ENCODE measurements around the gene NAP1L5. TPM values are rescaled to one million over a fixed set of nuclear protein-coding genes. Genes with fewer than 3 reads are reported as not detected.

The NAP1L5 gene
- total RNA-seq, 1 donor from 2014 or later, result 8.1 TPM

DNA sequence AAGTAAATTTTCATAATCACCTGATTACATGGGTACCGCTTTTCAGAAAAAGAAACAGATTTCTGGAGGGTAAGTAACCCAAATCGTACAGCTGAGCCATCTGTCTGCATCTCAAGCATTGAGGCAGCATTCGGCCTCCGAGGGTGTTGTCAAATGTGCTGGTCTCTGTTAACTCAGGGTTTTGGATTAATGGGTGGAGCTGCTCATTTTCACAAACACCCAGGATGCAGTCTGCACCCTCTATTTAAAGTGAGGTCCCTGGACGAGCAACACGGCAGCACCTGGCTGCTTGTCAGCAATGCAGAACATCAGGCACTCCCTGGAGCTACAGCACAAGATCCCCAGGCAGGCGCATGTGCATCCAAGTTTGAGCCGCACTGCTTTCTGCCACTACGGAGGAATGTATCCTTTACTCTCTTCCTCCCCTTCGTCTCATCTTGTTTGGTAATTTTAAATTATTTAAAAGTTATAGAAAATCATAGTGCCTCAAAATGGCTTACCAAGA is 24.7 kb upstream of the NAP1L5 start:
- DNase-seq (ENCODE audit: low read depth), result no peak

DNA sequence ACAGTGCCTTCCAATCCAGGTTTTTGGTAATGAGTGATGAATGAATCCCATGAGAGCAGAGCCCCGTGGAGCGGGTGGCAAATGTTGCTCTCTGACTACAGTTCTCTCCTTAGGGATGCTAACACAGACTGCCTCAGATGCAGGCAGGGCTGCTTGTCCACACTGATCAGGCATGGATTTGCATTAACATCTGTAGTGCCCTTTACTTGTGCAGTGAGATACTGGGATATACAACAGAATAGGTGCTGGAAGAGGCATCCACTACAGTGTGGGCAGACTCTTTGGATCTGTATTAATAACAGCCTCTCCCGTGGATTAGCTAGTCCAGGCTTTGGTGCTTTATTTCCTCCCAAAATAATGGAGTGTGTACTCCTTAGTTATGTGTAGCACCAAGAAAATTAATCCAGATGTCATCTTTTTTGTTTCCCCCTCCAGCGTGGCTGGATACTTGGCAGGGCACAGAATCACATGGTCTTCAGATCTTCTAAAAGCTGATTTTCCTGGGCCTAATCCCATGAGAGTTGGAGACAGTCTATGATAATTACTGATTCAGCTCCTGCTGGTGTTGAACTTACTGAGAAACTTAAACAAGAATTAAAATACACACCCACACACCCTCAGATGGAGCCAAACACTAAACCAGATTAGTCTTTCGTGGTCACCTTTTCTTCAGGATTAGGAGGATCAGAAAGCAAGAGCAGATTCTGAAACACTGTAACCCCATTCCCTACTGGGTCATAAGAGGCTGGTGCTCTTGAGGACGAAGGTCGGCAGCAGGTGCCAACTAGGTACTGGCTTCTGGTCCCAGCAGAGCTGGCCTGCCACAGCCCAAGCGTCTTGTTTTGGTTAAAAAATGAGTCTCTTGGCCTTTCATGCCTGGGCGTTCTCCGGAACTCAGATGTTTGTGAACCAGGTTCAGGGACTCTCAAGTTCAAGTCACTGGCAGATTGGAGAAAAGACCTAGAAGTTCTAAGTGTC is 23.1 kb upstream of the NAP1L5 start:
- no peak for DNase-seq (ENCODE audit: low read depth)

DNA sequence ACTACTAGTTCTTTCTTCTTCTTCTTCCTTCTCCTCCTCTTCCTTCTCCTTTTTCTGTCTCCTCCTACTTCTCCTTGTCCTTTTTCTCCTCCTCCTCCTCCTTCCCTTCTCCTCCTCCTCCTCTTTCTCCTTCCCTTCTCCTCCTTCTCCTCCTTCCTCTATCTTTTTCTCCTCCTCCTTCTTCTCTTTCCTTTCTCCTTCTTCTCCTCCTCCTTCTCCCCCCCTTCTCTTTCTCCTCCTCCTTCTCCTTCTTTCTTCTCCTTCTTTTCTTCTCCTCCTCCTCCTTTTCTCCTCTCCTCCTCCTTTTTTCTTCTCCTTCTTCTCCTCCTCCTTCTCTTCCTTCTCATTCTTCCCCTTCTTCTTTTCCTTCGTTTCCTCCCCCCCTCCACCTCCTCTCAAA is 21.8 kb upstream of the NAP1L5 start:
- DNase-seq (ENCODE audit: low read depth), result no peak

DNA sequence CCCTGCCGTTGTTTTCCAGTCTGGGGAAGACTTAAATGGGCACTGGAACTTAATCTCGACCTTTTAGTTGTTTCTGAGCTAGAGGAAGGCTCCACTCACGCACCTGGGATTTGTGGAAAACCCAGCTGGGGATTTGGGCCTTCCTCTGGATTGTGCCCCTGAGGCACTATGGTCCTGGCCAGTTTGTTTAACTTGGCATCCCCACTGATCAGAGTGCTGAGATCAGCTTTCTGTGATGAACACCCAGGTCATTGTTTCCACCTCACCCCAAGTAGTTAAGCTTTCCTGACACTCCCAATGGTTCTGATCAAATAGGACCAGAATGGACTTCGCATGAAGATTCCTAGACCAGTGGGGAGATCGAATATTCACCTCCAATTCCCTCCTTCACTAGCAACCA is 20.5 kb upstream of the NAP1L5 start:
- no peak for DNase-seq (ENCODE audit: low read depth)

DNA sequence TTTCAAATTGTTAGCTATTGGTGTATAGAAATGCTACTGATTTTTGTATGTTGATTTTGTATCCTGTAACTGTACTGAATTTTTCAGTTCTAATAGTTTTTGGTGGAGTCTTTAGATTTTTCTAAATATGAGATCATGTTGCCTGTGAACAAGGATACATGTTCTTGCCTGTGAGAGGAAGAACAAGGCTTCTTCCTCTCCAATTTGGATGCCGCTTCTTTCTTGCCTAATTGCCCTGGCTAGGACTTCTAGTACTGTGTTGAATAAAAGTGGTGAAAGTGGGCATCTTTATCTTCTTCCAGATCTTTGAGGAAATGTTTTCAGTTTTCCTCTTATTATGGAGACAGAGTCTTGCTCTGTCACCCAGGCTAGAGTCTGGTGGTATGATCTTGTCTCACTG is 16.2 kb upstream of the NAP1L5 start:
- no peak for DNase-seq (ENCODE audit: low read depth)

DNA sequence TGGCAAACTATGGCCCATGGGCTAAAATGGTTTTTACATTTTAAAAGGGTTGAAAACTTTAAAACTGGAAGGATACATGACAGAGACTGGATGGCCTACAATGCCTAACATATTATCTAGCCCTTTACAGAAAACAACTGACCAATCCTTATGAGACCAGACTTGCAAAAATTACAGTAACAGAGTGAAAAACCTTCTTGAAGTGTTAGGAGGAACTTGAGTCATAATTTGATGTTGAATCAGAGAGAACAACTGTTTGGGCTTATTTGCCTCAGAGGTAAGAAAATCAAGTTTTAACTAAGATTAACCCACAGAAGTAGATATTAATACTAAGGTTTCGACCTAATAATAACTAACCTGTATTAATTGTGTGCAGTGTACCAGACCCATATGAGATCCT is 12.4 kb upstream of the NAP1L5 start:
- peak; percentile 31 for DNase-seq (ENCODE audit: low read depth)

DNA sequence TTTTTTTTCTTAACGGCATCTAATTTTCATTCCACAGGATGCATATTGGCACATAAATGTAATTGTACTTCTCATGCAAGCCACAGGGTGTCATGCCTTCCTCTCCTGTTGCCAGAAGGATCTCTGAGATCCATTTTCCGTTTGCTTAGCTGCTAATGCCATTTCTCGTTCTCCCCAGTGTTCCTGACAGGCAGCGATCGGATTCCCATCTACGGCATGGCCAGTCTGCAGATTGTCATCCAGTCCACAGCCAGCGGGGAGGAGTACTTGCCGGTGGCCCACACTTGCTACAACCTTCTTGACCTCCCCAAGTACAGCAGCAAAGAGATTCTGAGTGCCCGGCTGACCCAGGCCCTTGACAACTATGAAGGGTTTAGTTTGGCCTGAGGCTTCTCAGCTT is 8.9 kb upstream of the NAP1L5 start:
- DNase-seq (ENCODE audit: low read depth), result peak; percentile 67

DNA sequence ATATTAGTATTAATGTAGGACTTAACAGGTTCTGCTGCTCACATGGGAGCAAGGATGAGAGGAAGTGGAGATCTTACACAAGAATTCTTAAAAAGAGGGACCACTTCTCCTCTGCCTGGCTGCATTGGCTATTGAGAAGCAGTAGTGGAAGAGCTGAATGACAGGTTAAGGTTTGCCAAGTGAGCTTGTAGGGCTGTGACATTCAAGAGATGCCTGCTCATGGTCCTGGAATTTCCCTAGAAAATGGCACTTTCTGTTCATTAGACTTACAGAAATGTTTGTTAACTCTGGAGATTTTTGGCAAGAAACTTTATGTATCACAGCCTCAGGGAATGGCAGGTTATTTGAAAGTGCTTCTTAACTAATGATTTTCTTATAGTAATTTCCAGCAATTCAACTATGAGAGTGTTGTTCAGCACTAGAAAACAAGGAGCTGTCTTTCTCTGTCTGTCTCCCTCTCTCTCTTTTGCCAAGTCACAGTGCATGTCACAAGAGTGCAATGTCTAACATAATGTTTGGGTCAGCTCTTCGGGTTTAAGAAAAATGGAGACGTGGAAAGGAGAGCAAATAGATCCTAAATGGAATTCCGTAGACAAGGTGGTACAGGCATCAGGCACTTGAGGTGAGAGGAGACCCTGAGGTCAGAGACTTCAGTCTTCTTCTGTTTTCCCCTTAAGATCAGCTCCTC is 8.3 kb upstream of the NAP1L5 start:
- peak; percentile 84 for DNase-seq (ENCODE audit: low read depth)

DNA sequence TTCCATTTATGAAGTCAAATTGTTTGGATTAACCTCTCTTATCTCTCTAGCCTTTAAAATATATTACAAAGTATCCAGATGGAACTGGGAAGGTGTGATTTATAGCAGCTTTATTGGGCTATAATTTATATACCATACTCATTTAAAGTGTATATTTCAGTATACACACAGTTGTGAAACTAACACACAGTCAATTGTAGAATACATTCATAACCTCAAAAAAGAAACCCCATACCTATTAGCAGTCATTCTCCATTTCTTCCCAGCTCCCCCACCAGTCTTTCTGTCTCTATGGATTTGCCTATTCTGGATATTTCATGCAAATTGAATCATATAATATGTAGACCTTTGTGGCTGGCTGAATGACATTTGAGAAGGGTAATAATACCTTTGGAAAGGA is 7.6 kb upstream of the NAP1L5 start:
- DNase-seq (ENCODE audit: low read depth), result no peak

DNA sequence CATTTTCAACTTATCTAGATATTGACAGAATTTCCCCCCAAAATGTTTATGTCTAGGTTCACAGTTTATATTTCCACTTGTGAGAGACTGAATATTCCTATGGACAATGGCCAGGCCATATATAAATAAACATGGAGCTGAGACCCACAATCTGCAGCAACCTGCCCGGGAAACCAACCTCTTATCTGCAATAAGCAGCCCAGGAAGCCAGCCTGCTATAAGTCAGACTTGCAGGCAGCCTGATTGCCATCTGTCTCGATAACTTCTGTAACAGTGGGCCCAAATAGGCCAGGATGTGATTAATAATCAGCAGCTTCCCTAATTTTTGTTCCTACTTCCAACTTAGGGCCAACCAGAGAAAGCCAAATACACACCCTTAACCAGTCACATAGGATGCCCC is 5.2 kb upstream of the NAP1L5 start:
- no peak for DNase-seq (ENCODE audit: low read depth)

DNA sequence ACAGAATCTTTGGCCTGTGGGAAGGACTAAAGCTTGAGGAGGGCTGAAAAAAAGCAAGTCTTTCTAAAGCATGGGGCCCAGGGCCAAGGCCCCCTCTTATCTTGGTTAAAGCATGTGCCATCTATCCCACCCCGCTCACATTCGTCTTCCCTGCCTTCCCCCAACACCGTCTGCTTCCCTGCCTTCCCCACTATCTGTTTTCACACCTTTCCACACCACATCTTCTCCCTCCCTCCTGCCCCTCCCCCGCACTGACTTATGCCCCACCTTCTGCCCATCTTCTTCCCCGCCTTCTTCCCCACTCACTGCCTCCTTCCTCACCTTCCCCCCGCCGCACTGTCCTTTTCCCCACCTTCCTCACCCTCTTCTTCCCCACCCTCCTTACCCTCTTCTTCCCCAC is 890 bp upstream of the NAP1L5 start:
- no peak for DNase-seq (ENCODE audit: low read depth)

DNA sequence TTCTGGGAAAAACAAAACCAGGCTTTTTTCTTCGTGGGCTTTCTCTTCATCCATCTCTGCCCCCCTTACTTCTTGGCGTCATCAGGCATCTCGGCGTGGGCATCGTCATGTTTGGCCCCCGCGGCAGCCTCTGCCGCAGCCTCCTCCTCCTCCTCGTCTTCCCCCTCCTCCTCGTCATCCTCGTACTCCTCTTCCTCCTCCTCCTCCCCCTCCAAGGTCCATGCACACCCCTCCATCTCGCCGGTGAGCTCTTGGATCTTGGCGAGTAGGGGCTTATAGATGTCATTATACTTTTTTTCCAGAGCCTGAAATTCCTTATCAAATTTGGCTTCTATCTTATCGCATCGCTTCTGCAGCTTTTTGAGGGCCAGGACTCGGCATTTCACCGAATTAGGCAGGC is 488 bp downstream of the NAP1L5 start:
- DNase-seq (ENCODE audit: low read depth), result no peak

DNA sequence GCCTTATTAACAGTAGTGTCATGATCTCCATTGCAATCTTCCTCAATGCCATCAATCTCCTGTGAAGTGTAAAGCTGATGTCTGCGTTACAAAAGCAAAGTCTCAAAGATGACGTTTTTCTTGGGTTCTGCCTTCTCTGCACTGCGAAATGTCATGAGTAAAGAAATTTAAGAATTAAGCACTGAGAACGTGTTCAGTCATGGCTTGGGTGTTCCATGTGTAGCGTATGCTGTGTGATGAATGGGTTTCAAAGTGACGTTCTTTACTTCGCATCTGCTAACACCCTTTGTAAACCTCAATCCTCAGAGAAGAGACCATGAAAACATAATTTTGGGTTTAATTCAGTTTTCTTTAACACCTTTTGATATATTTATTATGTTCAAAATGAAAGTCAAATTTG is 999 bp downstream of the NAP1L5 start:
- DNase-seq (ENCODE audit: low read depth), result no peak

DNA sequence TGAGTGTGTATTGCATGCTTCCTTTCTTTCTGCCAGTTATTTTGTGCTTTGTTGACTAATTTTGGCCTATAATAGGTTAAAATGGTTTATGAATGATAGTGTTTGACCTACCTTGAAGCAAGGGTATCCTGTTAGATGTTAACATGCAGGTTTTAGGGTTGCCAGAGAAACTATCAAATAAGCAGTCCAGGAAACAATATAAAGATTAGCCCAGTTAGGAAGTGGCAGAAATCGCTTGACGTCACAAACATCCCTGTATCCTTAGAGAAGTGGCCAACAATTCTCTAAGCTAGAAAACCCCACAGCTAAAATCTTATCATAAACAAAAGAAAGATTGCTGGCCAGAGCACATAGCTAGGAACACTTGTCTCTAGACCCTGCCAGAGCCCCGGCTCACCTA is 3.8 kb downstream of the NAP1L5 start:
- no peak for DNase-seq (ENCODE audit: low read depth)

DNA sequence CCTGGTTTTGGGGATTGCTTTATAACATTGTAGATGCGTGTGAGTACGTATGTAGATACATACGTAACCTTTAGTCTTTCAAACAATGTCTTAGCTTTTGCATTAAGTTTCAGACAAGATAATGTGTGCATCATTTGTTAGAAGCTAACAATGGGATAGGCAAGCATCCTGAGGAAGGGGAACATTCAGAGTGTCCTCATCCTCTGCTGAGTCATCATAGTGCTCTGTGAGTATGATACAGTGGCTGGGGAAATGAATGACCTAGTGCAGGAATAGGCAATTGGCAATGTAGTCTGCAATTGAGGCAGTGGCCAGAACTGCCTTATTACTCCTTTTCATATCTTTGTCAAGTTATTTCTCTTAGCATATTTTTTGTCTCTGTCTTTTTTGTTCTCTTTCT is 7.3 kb downstream of the NAP1L5 start:
- DNase-seq (ENCODE audit: low read depth), result peak; percentile 34

DNA sequence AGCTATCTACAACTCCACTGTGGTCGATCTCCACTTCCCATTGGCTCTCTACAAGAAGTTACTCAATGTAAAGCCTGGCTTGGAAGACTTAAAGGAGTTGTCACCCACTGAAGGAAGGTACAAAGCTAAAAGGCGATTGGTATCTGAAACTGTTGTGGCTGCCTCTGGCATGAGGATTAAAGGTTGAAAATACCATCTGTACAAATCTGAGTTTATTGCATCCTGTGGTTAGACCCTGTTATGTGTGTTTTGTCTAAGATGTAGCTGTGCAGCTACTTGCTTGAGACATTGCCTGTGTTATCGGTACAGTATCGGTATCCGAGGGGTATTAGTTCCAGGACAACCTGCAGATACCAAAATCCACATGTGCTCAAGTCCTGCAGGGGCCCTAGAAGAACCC is 16.4 kb downstream of the NAP1L5 start:
- no peak for DNase-seq (ENCODE audit: low read depth)

DNA sequence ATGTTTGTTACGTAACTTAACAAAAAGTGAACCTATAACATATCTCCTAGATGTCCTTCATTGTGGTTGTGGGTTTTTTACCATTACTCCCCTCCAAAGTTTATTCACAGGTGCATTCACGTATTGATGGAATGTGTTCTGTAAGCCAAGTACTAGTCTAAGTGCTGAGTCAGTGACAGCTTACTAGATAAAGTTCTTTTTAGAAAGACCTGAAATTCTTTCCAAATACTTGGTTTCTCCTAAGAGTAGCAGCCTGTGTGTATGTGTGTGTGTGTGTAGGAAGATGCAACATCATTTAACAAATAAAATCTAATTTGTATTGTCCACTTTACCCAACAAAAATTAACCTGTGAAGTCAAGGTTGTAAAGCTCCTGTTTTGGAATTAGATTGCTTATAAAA is 22.1 kb downstream of the NAP1L5 start:
- DNase-seq (ENCODE audit: low read depth), result no peak

DNA sequence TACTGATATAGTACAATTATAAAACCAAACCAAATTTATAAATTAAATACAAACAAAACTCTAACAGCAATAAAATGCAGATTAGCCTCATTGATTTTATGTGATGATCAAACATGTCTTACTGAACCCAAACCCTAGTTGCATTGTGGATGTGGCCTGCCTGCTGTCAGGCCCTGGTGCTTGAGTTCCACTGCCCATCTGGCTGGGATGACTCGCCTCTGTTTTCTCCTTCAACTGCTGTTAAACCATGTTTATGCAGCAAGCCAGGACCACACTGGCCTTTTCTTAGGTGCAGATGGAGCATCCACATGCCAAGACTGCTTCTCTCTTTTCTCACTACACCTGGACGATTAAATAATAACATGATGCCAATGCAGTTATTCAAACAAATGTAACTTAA is 22.6 kb downstream of the NAP1L5 start:
- peak; percentile 43 for DNase-seq (ENCODE audit: low read depth)

DNA sequence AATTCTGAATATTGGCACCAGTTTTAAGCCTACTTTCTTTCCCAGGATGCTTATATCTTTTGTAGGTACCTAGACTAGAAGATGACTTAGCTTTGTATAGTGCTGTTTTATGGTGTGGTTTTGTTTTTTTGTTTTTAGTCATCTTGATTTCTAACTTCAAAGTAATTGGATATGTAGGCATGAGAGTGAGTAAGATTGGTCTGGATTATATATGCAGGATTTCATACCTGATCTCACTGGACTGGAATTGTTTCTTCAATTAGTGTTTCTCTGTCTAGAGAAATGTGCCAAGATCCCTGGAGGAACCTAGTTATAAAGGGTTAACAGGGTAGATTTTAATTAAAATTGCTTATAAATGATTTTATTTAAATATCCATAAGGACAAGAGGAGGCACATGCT is 23.1 kb downstream of the NAP1L5 start:
- DNase-seq (ENCODE audit: low read depth), result peak; percentile 48

DNA sequence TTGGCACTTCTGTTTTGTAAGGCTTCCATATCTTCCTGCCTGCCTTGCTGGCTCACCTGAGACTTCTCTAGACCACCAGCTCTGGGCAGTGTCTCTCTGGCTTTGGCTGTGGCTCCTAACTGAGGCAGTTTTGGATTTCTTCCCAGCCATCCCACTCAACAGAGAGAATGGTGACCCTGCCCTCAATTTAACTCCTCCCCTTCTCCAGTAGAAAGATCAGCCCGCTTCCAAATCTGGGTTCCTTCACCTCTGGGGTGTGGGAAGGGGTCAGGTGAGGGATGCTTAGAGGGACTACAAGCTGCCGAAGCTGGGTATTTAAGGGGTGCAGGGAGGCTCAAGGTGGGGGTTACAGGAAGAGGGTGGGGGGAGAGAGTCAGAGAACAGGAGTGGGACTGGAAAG is 23.7 kb downstream of the NAP1L5 start:
- no peak for DNase-seq (ENCODE audit: low read depth)

DNA sequence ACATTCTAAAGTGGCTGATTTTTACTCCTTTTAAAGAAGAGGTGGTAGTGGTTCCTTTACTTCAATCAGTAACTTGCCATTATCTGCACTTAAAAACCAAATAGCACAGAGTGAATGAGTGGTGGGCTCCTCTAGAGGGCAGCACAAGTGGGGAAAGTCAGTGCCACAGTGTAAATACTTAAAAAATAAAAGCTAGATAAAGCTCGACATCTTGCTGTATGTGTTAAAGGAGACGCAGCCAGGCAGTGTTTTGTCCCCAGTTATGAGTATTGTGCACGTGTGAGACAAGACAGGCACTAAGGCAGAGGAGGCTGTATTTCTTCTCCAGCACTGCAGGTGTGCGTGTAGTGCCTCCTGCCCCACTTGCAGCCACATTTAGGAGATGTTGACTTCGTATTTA is 24.6 kb downstream of the NAP1L5 start:
- DNase-seq (ENCODE audit: low read depth), result peak; percentile 41

DNA sequence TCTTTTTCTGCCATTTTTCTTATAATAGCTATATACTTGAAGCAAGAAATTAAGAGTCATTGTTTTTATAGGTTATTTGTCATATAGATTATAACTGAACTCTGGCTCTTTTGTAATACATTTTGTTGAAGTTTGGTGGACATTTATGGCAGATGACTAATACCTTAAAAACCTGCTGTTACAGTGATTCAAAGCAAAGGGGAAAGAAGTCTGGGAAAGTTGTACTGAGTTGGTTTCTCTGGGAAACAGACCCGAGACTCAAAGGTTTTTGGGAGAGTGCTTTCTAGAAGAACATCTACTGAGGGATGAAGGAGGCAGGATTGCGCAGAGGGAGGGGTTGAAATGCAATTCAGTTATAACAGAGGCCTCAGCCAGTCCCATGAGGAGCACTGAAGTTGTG is 35.9 kb downstream of the NAP1L5 start:
- peak; percentile 73 for DNase-seq (ENCODE audit: low read depth)

Data from renal cortical epithelial cell (primary cell).